GM19238 (cell line): Measurements from ENCODE around the gene NANP.

Experiments
- DNase-seq: peaks from one replicate; pipeline ENCODE4 v3.0.0; 2011; ENCODE audit warnings: low spot score; ENCODE audit not compliant: insufficient read length

The NANP gene

GRCh38 chr20:25571817-25572216 lies 52.0 kb downstream of the NANP start:
- no peak for DNase-seq

- DNase-seq = no peak
Observed at GRCh38 chr20:25571240-25571639, 52.6 kb downstream of the NANP start.

GRCh38 chr20:25570148-25570530 lies 53.7 kb downstream of the NANP start:
- no peak for DNase-seq

- no peak for DNase-seq
Observed at GRCh38 chr20:25567286-25567685, 56.5 kb downstream of the NANP start.

- no peak for DNase-seq
Observed at GRCh38 chr20:25566821-25567220, 57.0 kb downstream of the NANP start.

GRCh38 chr20:25565578-25566157 lies 58.1 kb downstream of the NANP start:
- DNase-seq = no peak

GRCh38 chr20:25563876-25564275 lies 59.9 kb downstream of the NANP start:
- DNase-seq = no peak

- DNase-seq = no peak
Observed at GRCh38 chr20:25563362-25563761, 60.5 kb downstream of the NANP start.
